Thoracic aorta (tissue), 2 donors: Measurements from ENCODE around the gene LRPAP1. TPM values are rescaled to one million over a fixed set of nuclear protein-coding genes. Genes with fewer than 3 reads are reported as not detected.

Experiments used
- ATAC-seq: fragments of 150-250 bp; one replicate; pipeline ENCODE4 v1.8.0; 2017; ENCODE audit warnings: low read depth; ENCODE audit not compliant: insufficient number of reproducible peaks, low FRiP score
- DNase-seq: peaks from one replicate; pipeline ENCODE4 v3.0.0-alpha.2; 2020; ENCODE audit warnings: low spot score
- H3K27ac ChIP-seq, 2 donors: fragments of 200-600 bp; sonication (generic); 1 replicate in 1 of 2; 2 replicates in 1 of 2; pipeline ENCODE4 v1.5.1; 2016; ENCODE audit warnings: mild to moderate bottlenecking in 2 of 2, moderate library complexity in 2 of 2
- H3K27me3 ChIP-seq: fragments of 200-600 bp; sonication (generic); replicated peaks from 2 replicates; pipeline ENCODE4 v1.6.0; 2016; ENCODE audit warnings: mild to moderate bottlenecking; ENCODE audit not compliant: insufficient read depth
- H3K36me3 ChIP-seq: fragments of 200-600 bp; sonication (generic); one replicate; pipeline ENCODE4 v1.5.1; 2016
- H3K4me1 ChIP-seq, 2 donors: fragments of 200-600 bp; sonication (generic); 1 replicate in 1 of 2; 2 replicates in 1 of 2; pipeline versions ENCODE4 v1.5.1 to v1.6.0; 2016; ENCODE audit warnings: low read depth in 2 of 2, mild to moderate bottlenecking in 1 of 2; ENCODE audit not compliant: control insufficient read depth in 1 of 2
- H3K4me3 ChIP-seq: fragments of 200-600 bp; sonication (generic); 2 replicates; pipeline ENCODE4 v1.5.1; 2016; ENCODE audit warnings: mild to moderate bottlenecking
- H3K9me3 ChIP-seq: fragments of 200-600 bp; sonication (generic); 2 replicates; pipeline ENCODE4 v1.5.1; 2016
- total RNA-seq, 2 donors: library from RNA; depleted of rRNA; stranded (reverse); fragments of >200 nt; gene quantifications; one replicate each; pipeline versions ENCODE4 v1.1.0 to v1.2.3, GENCODE V29; 2016
- TF ChIP-seq, protein P1 (sequence below): fragments of 200-600 bp; sonication (generic); IDR thresholded peaks from one replicate; pipeline ENCODE4 v1.5.1; 2019; ENCODE audit warnings: antibody characterized with exemption

LRPAP1 gene
- total RNA-seq, 2 donors from 2014 or later, result 155 to 263 TPM

- TF ChIP-seq, protein P1, sequence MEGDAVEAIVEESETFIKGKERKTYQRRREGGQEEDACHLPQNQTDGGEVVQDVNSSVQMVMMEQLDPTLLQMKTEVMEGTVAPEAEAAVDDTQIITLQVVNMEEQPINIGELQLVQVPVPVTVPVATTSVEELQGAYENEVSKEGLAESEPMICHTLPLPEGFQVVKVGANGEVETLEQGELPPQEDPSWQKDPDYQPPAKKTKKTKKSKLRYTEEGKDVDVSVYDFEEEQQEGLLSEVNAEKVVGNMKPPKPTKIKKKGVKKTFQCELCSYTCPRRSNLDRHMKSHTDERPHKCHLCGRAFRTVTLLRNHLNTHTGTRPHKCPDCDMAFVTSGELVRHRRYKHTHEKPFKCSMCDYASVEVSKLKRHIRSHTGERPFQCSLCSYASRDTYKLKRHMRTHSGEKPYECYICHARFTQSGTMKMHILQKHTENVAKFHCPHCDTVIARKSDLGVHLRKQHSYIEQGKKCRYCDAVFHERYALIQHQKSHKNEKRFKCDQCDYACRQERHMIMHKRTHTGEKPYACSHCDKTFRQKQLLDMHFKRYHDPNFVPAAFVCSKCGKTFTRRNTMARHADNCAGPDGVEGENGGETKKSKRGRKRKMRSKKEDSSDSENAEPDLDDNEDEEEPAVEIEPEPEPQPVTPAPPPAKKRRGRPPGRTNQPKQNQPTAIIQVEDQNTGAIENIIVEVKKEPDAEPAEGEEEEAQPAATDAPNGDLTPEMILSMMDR, result no peak
- no peaks in the 10 kb centered on the region for H3K9me3 ChIP-seq
- no peaks in the 10 kb centered on the region for H3K27me3 ChIP-seq
- H3K36me3 ChIP-seq, result peaks cover 4% of the 10 kb centered on the region
- ATAC-seq (no peak), DNase-seq (no peak)
- H3K27ac ChIP-seq, result no peak overlapping the region
- no peak overlapping the region for H3K4me3 ChIP-seq
- no peaks in the 10 kb centered on the region for H3K4me1 ChIP-seq
Observed at GRCh38 chr4:3494462-3494871, 37.8 kb downstream of the LRPAP1 start.

DNA sequence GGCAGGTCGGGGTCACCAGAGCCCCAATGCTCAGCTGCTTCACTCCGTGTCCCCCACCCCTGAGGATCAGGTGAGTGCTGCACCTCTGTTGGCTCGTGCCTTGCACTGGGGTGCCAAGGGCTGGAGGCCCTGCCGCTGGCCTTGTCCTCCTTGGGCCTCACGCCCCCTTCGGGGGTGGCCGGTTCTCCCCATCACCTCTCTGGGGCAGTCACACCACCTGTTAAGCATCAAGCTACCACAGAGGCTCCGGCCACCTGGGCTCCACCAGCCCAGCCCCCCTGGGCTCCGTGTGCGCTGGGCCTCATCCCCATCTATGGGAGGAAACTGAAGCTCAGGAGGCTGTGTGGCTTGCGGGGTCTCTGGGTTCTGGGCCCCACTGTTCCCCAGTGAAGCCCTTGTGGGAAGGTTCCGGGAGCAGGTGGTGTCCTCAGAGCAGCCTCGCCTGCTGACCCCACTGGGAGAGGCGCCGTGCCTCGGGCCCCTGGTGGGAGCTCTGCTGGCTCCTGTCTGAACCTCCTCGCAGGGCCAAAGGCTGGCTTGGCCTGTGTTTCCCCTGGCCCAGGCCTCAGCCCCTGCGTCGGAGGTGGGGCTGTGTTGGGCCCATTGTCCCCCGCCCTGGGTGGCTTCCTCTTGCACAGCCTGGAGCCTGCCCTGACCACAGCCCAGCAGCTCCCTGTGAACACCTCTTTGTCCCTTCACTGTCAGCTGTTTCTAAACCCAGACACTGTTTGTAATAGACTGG is 38.3 kb downstream of the LRPAP1 start:
- no peak overlapping the region for H3K4me3 ChIP-seq
- no peaks in the 10 kb centered on the region for H3K9me3 ChIP-seq
- no peak overlapping the region for H3K27ac ChIP-seq
- H3K4me1 ChIP-seq, result no peaks in the 10 kb centered on the region
- peaks cover 4% of the 10 kb centered on the region for H3K36me3 ChIP-seq
- ATAC-seq (no peak), DNase-seq (no peak)
- TF ChIP-seq, protein P1, result no peak
- H3K27me3 ChIP-seq, result no peaks in the 10 kb centered on the region

GRCh38 chr4:3492741-3493719 is 39.2 kb downstream of the LRPAP1 start:
- no peaks in the 10 kb centered on the region for H3K4me1 ChIP-seq
- DNase-seq, result no peak
- no peaks in the 10 kb centered on the region for H3K9me3 ChIP-seq
- ATAC-seq, result no peak
- no peaks in the 10 kb centered on the region for H3K27me3 ChIP-seq
- TF ChIP-seq, protein P1, result no peak
- no peak overlapping the region for H3K4me3 ChIP-seq
- H3K27ac ChIP-seq, result no peak overlapping the region
- peaks cover 4% of the 10 kb centered on the region for H3K36me3 ChIP-seq

DNA sequence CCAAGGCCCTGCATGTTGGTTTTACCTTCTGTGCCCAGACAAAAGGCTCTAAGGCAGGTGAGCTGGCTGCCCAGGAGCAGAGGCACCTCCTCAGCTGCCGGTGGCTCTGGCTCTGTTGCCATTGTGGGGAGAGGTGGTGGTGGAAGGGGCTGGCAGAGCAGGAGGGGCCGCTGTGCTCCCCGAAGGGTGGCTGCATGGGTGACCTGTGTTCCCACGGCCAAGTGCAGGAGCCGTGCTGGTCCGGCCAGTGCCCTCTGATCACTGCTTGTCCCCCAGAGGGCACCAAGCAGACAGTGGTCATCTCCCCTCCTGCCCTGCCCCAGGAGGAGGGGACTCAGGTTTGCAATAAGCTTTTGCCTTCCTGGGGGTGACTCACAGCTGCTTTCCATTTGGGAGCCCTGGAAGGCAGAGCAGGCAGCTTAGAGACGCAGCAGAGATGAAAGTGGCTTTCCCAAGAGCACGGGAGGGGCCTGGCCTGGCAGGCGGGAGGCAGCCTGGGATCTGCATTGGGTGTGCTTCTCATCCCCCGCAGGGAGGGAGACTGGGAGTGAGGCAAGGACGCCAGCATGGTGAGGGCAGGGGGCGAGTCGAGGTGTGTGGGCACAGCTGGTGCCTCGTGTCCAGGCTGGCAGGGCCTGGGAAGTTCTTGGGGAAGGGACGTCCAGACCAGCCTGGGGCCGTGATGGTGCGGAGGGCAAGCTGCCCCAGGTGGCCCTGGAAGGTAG is 40.4 kb downstream of the LRPAP1 start:
- ATAC-seq, result no peak
- H3K27me3 ChIP-seq, result no peaks in the 10 kb centered on the region
- H3K36me3 ChIP-seq, result peaks cover 4% of the 10 kb centered on the region
- TF ChIP-seq, protein P1, result no peak
- no peak for DNase-seq
- H3K4me1 ChIP-seq, result no peaks in the 10 kb centered on the region
- H3K27ac ChIP-seq, result no peak overlapping the region
- no peak overlapping the region for H3K4me3 ChIP-seq
- H3K9me3 ChIP-seq, result no peaks in the 10 kb centered on the region
